HEK293T (cell line): ENCODE results near the gene RPS25.

Source experiments
- BHLHE40 ChIP-seq: fragments of 450-650 bp; IDR thresholded peaks from 2 replicates; pipeline ENCODE4 v1.6.1; 2016; ENCODE audit warnings: mild to moderate bottlenecking, moderate library complexity, borderline replicate concordance
- ELF4 ChIP-seq: fragments of 450-650 bp; IDR thresholded peaks from 2 replicates; pipeline ENCODE4 v1.6.1; 2017; ENCODE audit warnings: antibody characterized with exemption
- FOXA1 ChIP-seq: fragments of 450-650 bp; IDR thresholded peaks from 2 replicates; pipeline ENCODE4 v1.6.1; 2016; ENCODE audit warnings: mild to moderate bottlenecking
- FOXK2 ChIP-seq: fragments of 450-650 bp; IDR thresholded peaks from 2 replicates; pipeline ENCODE4 v1.6.1; 2016; ENCODE audit warnings: mild to moderate bottlenecking
- FOXM1 ChIP-seq: fragments of 450-650 bp; IDR thresholded peaks from 2 replicates; pipeline ENCODE4 v1.6.1; 2017; ENCODE audit warnings: mild to moderate bottlenecking, borderline replicate concordance
- HDGF ChIP-seq: fragments of 450-650 bp; IDR thresholded peaks from 2 replicates; pipeline ENCODE4 v1.6.1; 2017; ENCODE audit warnings: antibody characterized with exemption, borderline replicate concordance
- NFRKB ChIP-seq: fragments of 450-650 bp; IDR thresholded peaks from 2 replicates; pipeline ENCODE4 v1.6.1; 2016; ENCODE audit warnings: mild to moderate bottlenecking, moderate library complexity
- SP1 ChIP-seq: fragments of 450-650 bp; IDR thresholded peaks from 2 replicates; pipeline ENCODE4 v1.6.1; 2017
- SUZ12 ChIP-seq: fragments of 450-650 bp; IDR thresholded peaks from 2 replicates; pipeline ENCODE4 v1.6.1; 2016; ENCODE audit warnings: mild to moderate bottlenecking

DNA sequence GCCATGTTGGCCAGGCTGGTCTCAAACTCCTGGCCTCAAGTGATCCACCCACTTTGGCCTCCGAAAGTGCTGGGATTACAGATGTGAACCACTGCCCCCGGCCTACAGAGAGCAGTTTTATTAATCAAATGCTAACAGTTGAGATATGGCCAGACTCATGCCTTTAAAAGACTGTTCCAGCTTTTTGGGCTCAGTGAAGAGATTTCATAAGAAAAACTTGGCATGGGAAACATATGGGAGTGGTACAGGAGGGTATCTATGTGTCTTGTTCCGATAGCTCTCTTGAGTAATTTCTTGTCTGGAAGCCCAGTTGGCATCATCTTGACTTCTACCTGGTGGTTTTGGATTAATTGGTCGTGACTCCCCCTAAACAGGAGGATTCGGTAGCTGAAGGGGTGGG, 20.7 kb upstream of the RPS25 start:
- TF ChIP-seq NFRKB: no peak
- TF ChIP-seq FOXK2: no peak
- TF ChIP-seq HDGF: no peak
- TF ChIP-seq ELF4: no peak
- TF ChIP-seq FOXA1: no peak
- no peak for TF ChIP-seq SP1
- no peak for TF ChIP-seq SUZ12
- TF ChIP-seq BHLHE40: no peak
- TF ChIP-seq FOXM1: no peak
